PFSK-1 (cell line): Measurements from ENCODE around the gene GRHPR.

Experiments used
- FOXP2 ChIP-seq: optimal IDR thresholded peaks from 2 replicates; pipeline ENCODE3; 2011; ENCODE audit warnings: borderline replicate concordance, control low read depth, inconsistent platforms; ENCODE audit not compliant: insufficient read depth; ENCODE audit errors: extremely low read length, extremely low read depth
- POLR2AphosphoS5 ChIP-seq: IDR thresholded peaks from 2 replicates; pipeline ENCODE4 v1.6.1; 2012; ENCODE audit warnings: low read depth, mild to moderate bottlenecking, control low read depth, low read length, moderate library complexity
- SIN3A ChIP-seq: IDR thresholded peaks from 2 replicates; pipeline ENCODE4 v1.6.1; 2012; ENCODE audit warnings: mild to moderate bottlenecking, low read length, moderate library complexity, borderline replicate concordance; ENCODE audit not compliant: insufficient read depth
- TAF1 ChIP-seq: IDR thresholded peaks from 2 replicates; pipeline ENCODE4 v1.6.1; 2012; ENCODE audit warnings: low read length, control low read depth, borderline replicate concordance; ENCODE audit not compliant: insufficient read depth
- TF ChIP-seq, protein P1 (sequence below), 2 experiments: IDR thresholded peaks; 2 replicates each; pipeline versions ENCODE4 v1.6.1 to v1.8.0; 2011 to 2012; ENCODE audit warnings: low read depth in 2 of 2, low read length in 2 of 2, control low read depth in 1 of 2, inconsistent platforms in 1 of 2, mild to moderate bottlenecking in 1 of 2, moderate library complexity in 1 of 2; ENCODE audit not compliant: insufficient read depth in 1 of 2

GRHPR gene

DNA sequence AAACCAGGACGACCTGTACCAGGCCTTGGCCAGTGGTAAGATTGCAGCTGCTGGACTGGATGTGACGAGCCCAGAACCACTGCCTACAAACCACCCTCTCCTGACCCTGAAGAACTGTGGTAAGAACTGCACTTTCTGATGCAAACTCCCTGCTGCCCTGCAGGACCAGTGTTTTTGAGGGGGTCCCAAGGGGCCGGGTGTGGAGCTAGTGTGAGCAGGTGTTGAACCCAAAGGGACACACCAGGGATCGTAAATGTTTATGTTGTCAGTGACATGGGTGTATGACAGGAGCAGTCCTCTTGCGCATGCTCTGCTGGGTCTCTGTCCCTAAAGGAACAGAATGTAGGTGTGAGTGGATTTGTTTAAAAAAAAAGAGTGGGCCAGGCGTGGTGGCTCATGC lies 9.5 kb downstream of the GRHPR start:
- TF ChIP-seq, protein P1, sequence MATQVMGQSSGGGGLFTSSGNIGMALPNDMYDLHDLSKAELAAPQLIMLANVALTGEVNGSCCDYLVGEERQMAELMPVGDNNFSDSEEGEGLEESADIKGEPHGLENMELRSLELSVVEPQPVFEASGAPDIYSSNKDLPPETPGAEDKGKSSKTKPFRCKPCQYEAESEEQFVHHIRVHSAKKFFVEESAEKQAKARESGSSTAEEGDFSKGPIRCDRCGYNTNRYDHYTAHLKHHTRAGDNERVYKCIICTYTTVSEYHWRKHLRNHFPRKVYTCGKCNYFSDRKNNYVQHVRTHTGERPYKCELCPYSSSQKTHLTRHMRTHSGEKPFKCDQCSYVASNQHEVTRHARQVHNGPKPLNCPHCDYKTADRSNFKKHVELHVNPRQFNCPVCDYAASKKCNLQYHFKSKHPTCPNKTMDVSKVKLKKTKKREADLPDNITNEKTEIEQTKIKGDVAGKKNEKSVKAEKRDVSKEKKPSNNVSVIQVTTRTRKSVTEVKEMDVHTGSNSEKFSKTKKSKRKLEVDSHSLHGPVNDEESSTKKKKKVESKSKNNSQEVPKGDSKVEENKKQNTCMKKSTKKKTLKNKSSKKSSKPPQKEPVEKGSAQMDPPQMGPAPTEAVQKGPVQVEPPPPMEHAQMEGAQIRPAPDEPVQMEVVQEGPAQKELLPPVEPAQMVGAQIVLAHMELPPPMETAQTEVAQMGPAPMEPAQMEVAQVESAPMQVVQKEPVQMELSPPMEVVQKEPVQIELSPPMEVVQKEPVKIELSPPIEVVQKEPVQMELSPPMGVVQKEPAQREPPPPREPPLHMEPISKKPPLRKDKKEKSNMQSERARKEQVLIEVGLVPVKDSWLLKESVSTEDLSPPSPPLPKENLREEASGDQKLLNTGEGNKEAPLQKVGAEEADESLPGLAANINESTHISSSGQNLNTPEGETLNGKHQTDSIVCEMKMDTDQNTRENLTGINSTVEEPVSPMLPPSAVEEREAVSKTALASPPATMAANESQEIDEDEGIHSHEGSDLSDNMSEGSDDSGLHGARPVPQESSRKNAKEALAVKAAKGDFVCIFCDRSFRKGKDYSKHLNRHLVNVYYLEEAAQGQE (IDR thresholded peaks at IDR 0.05; ENCODE audit: insufficient read depth in 1 of 2, low read depth in 2 of 2, low read length in 2 of 2) = no peak
- TF ChIP-seq FOXP2 = no peak
- no peak for TF ChIP-seq TAF1
- TF ChIP-seq POLR2AphosphoS5 = no peak
- TF ChIP-seq SIN3A = no peak

- TF ChIP-seq FOXP2 (no peak), SIN3A (no peak), TAF1 (no peak), POLR2AphosphoS5 (no peak)
- TF ChIP-seq, protein P1 (IDR thresholded peaks at IDR 0.05; ENCODE audit: insufficient read depth in 1 of 2, low read depth in 2 of 2, low read length in 2 of 2) = no peak
Observed at GRCh38 chr9:37433867-37434371, 11.4 kb downstream of the GRHPR start.

DNA sequence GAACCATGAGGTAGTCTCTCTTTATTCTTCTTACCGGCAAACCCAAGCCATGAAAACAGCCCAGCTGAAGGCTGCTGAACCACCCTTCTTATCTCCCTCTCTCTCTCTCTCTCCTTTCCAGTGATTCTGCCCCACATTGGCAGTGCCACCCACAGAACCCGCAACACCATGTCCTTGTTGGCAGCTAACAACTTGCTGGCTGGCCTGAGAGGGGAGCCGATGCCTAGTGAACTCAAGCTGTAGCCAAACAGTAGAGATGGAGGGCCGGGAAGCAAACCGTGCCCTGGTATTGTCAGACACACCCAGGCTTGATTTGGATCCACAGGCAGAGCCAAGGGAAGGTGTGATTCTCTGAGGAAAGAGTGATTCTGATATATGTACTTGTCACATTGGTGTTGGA lies 14.0 kb downstream of the GRHPR start:
- no peak for TF ChIP-seq TAF1
- TF ChIP-seq, protein P1 (IDR thresholded peaks at IDR 0.05; ENCODE audit: insufficient read depth in 1 of 2, low read depth in 2 of 2, low read length in 2 of 2) = no peak
- no peak for TF ChIP-seq POLR2AphosphoS5
- no peak for TF ChIP-seq SIN3A
- no peak for TF ChIP-seq FOXP2

DNA sequence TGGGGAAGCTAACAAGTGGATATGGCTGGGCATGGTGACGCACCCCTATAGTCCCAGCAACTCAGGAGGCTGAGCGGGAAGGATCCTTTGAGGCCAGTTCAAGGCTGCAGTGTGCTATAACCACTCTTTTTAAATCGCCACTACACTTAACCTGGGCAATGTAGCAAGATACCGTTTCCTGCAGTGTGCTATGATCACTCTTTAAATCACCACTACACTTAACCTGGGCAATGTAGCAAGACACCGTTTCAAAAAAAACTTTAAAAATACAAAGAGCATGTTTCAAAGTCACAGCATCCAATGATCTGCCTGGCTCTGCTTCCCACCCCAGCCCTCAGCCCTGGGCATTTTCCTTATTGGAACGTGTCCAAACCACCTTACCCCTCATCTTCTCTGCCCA lies 14.5 kb downstream of the GRHPR start:
- TF ChIP-seq SIN3A = no peak
- TF ChIP-seq POLR2AphosphoS5 = no peak
- TF ChIP-seq, protein P1 (IDR thresholded peaks at IDR 0.05; ENCODE audit: insufficient read depth in 1 of 2, low read depth in 2 of 2, low read length in 2 of 2) = no peak

DNA sequence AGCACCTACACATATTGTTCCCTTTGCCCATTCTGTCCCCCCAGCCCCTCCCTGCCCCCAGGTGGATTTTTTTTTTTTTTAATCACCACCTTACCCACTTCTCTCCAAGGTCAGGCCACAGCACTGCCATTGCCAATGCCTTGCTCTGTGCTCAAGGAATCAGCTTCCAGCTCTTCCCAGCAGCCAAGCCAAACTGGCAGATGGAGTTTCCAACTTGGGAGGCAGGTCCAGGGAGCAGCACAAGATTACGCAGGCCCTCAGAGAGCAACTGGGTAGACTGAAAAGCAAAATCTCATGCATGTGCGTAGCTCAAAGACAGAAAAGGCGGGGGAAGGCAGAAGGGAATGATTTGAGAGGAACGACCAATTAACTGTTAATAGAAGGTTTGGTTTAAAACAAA lies 15.1 kb downstream of the GRHPR start:
- TF ChIP-seq TAF1 (no peak), SIN3A (no peak), POLR2AphosphoS5 (no peak), FOXP2 (no peak)
- TF ChIP-seq, protein P1 (IDR thresholded peaks at IDR 0.05; ENCODE audit: insufficient read depth in 1 of 2, low read depth in 2 of 2, low read length in 2 of 2) = no peak
